ENCODE data around the gene ATP10A.

GRCh38 chr15:25690673-25691543, 172.2 kb downstream of the ATP10A start:
- TF ChIP-seq CTCF (conservative IDR thresholded peaks at IDR 0.05; ENCODE audit: low read length) (no peak), EZH2phosphoT487 (IDR thresholded peaks at IDR 0.05; ENCODE audit: borderline replicate concordance, low read depth, low read length) (no peak)
